Fibroblast of lung (primary cell): Measurements from ENCODE around the gene MXRA7. TPM values are rescaled to one million over a fixed set of nuclear protein-coding genes. Genes with fewer than 3 reads are reported as not detected.

Experiments
- DNase-seq, 2 donors: peaks; one replicate each; pipeline versions ENCODE4 v3.0.0 to v3.0.0-alpha.2; 2010; ENCODE audit warnings: low read depth in 2 of 2
- H2AFZ ChIP-seq: 2 replicates; pipeline ENCODE4 v1.5.1; 2012; ENCODE audit warnings: low read length, control low read depth, inconsistent platforms
- H3K27ac ChIP-seq: 2 replicates; pipeline ENCODE4 v1.5.1; 2011; ENCODE audit warnings: low read length, control low read depth; ENCODE audit not compliant: insufficient read depth
- H3K27me3 ChIP-seq: 2 replicates; pipeline ENCODE4 v1.5.1; 2011; ENCODE audit warnings: mild to moderate bottlenecking, low read length; ENCODE audit not compliant: control insufficient read depth, insufficient read depth
- H3K36me3 ChIP-seq: 2 replicates; pipeline ENCODE4 v1.5.1; 2011; ENCODE audit warnings: low read length; ENCODE audit not compliant: control insufficient read depth, insufficient read depth
- H3K4me1 ChIP-seq: 2 replicates; pipeline ENCODE4 v1.5.1; 2011; ENCODE audit warnings: low read length; ENCODE audit not compliant: control insufficient read depth, insufficient read depth; ENCODE audit errors: extremely low read depth
- H3K4me2 ChIP-seq: 2 replicates; pipeline ENCODE4 v1.5.1; 2011; ENCODE audit warnings: low read length, control low read depth; ENCODE audit not compliant: insufficient read depth; ENCODE audit errors: extremely low read depth
- H3K4me3 ChIP-seq, 4 experiments: fragments of 200-600 bp in 1 of 4; sonication (generic) in 1 of 4; replicated peaks in 1 of 4; 2 replicates each; pipeline ENCODE4 v1.5.1; 2011 to 2016; ENCODE audit warnings: low read length in 4 of 4, low read depth in 3 of 4, mild to moderate bottlenecking in 3 of 4, control low read depth in 2 of 4, inconsistent platforms in 1 of 4, mixed read lengths in 1 of 4; ENCODE audit not compliant: insufficient read depth in 1 of 4; ENCODE audit errors: control extremely low read depth in 1 of 4
- H3K79me2 ChIP-seq: 2 replicates; pipeline ENCODE4 v1.5.1; 2012; ENCODE audit warnings: mild to moderate bottlenecking, low read length, inconsistent platforms; ENCODE audit not compliant: control insufficient read depth, insufficient read depth
- H3K9ac ChIP-seq: 2 replicates; pipeline ENCODE4 v1.5.1; 2011; ENCODE audit warnings: mild to moderate bottlenecking, low read length, control low read depth; ENCODE audit not compliant: insufficient read depth
- H3K9me3 ChIP-seq: 2 replicates; pipeline ENCODE4 v1.5.1; 2012; ENCODE audit warnings: low read depth, low read length; ENCODE audit not compliant: control insufficient read depth, insufficient read depth
- H4K20me1 ChIP-seq: 2 replicates; pipeline ENCODE4 v1.5.1; 2011; ENCODE audit warnings: low read length; ENCODE audit not compliant: control insufficient read depth, insufficient read depth; ENCODE audit errors: extremely low read depth
- CTCF ChIP-seq, 2 donors: IDR thresholded peaks in 1 of 2; conservative IDR thresholded peaks in 1 of 2; 1 replicate in 1 of 2; 2 replicates in 1 of 2; pipeline ENCODE4 v1.5.1; 2011 to 2012; ENCODE audit warnings: low read length in 2 of 2, control low read depth in 1 of 2, inconsistent platforms in 1 of 2, low read depth in 1 of 2, mild to moderate bottlenecking in 1 of 2
- EZH2 ChIP-seq: IDR thresholded peaks from 2 replicates; pipeline ENCODE4 v1.5.1; 2012; ENCODE audit warnings: low read length, control low read depth, mild to moderate bottlenecking; ENCODE audit errors: missing control alignments
- polyA plus RNA-seq, 2 donors: library from polyadenylated mRNA; depleted of rRNA in 1 of 2; stranded (reverse) in 1 of 2; unstranded in 1 of 2; fragments of >200 nt; gene quantifications; 2 replicates each; pipeline ENCODE4 v1.2.1, GENCODE V29; 2011 to 2012; ENCODE audit warnings: missing spikeins in 1 of 2
- total RNA-seq: library from RNA; depleted of rRNA; stranded (reverse); fragments of >200 nt; gene quantifications from 2 replicates; pipeline ENCODE4 v1.2.1, GENCODE V29; 2014

MXRA7 gene
- total and polyA plus RNA-seq, 2 donors (not counting 1 experiment from before 2014, with no cell fraction given) = 127 to 307 TPM

GRCh38 chr17:76685846-76686245, 24.9 kb downstream of the MXRA7 start:
- H3K36me3 ChIP-seq = peaks cover 18% of the 10 kb centered on the region
- H2AFZ ChIP-seq = no peak overlapping the region
- peaks cover 7% of the 10 kb centered on the region for H3K79me2 ChIP-seq
- no peaks in the 10 kb centered on the region for H4K20me1 ChIP-seq
- H3K4me1 ChIP-seq = peaks cover 20% of the 10 kb centered on the region
- H3K27ac ChIP-seq = no peak overlapping the region
- no peaks in the 10 kb centered on the region for H3K27me3 ChIP-seq
- H3K4me2 ChIP-seq = no peak overlapping the region
- TF ChIP-seq CTCF (conservative IDR thresholded peaks at IDR 0.05 in 1 of 2, IDR thresholded peaks at IDR 0.05 in 1 of 2; ENCODE audit: low read depth in 1 of 2, low read length in 2 of 2) = no peak
- no peak for TF ChIP-seq EZH2
- no peak overlapping the region for H3K9ac ChIP-seq
- no peak overlapping the region for H3K4me3 ChIP-seq
- DNase-seq = no peak
- no peaks in the 10 kb centered on the region for H3K9me3 ChIP-seq

- Histone ChIP-seq H3K9ac (no peak overlapping the region), H3K79me2 (peaks cover 7% of the 10 kb centered on the region), H3K4me3 (no peak overlapping the region), H3K4me2 (no peak overlapping the region), H3K27me3 (no peaks in the 10 kb centered on the region), H4K20me1 (no peaks in the 10 kb centered on the region), H3K27ac (no peak overlapping the region), H3K36me3 (peaks cover 18% of the 10 kb centered on the region), H3K9me3 (no peaks in the 10 kb centered on the region), H2AFZ (no peak overlapping the region), H3K4me1 (peaks cover 20% of the 10 kb centered on the region)
- no peak for TF ChIP-seq EZH2
- TF ChIP-seq CTCF (conservative IDR thresholded peaks at IDR 0.05 in 1 of 2, IDR thresholded peaks at IDR 0.05 in 1 of 2; ENCODE audit: low read depth in 1 of 2, low read length in 2 of 2) = no peak
- no peak for DNase-seq
Observed at GRCh38 chr17:76685366-76685765, 25.4 kb downstream of the MXRA7 start.

- Histone ChIP-seq H3K4me3 (no peak overlapping the region), H3K79me2 (peaks cover 5% of the 10 kb centered on the region), H3K36me3 (peaks cover 18% of the 10 kb centered on the region), H3K9me3 (no peaks in the 10 kb centered on the region), H3K9ac (no peak overlapping the region), H3K4me1 (peaks cover 20% of the 10 kb centered on the region), H4K20me1 (no peaks in the 10 kb centered on the region), H3K27ac (no peak overlapping the region), H2AFZ (no peak overlapping the region), H3K4me2 (no peak overlapping the region), H3K27me3 (no peaks in the 10 kb centered on the region)
- TF ChIP-seq CTCF (conservative IDR thresholded peaks at IDR 0.05 in 1 of 2, IDR thresholded peaks at IDR 0.05 in 1 of 2; ENCODE audit: low read depth in 1 of 2, low read length in 2 of 2) (no peak), EZH2 (no peak)
- no peak for DNase-seq
Observed at GRCh38 chr17:76684756-76685155, 26.0 kb downstream of the MXRA7 start.
